Upper lobe of left lung (tissue), 4 donors: ENCODE measurements around the gene CD300LB.
A peak's percentile ranks its signal among the peaks of the same experiment; 100 is the strongest.

ENCODE experiments used
- CTCF ChIP-seq, 6 experiments: fragments of 450-650 bp in 4 of 6; fragments of 200-600 bp in 2 of 6; sonication (generic) in 2 of 6; IDR thresholded peaks; one replicate each; pipeline ENCODE4 v1.5.1; 2016 to 2019; ENCODE audit warnings: antibody characterized with exemption in 6 of 6
- EP300 ChIP-seq, 4 donors: sonication (generic); formaldehyde crosslinking; IDR thresholded peaks; one replicate each; pipeline ENCODE4 v1.5.1; 2017; ENCODE audit warnings: antibody characterized with exemption in 4 of 4, control low read depth in 2 of 4
- POLR2A ChIP-seq, 4 donors: fragments of 450-650 bp; IDR thresholded peaks; one replicate each; pipeline ENCODE4 v1.5.1; 2016 to 2017; ENCODE audit warnings: antibody characterized with exemption in 4 of 4, mild to moderate bottlenecking in 2 of 4

GRCh38 chr17:74528491-74529199 is 2.6 kb downstream of the CD300LB start:
- no peak for TF ChIP-seq CTCF (IDR thresholded peaks at IDR 0.05)
- peak in 1 of 4 donors; percentile 74 for TF ChIP-seq EP300 (IDR thresholded peaks at IDR 0.05)
- no peak for TF ChIP-seq POLR2A (IDR thresholded peaks at IDR 0.05)
